ENCODE measurements around the gene NGDN.

- TF ChIP-seq CTCF (IDR thresholded peaks at IDR 0.05) (no peak), POLR2A (IDR thresholded peaks at IDR 0.05) (no peak)
These were observed 43.7 kb downstream of the NGDN start for GRCh38 chr14:23513005-23513817.

Data from adrenal gland (tissue), 5 donors.